ENCODE results near the gene SLC9A9. TPM values are rescaled to one million over a fixed set of nuclear protein-coding genes. Genes with fewer than 3 reads are reported as not detected.

The SLC9A9 gene
- total RNA-seq, 2 donors from 2014 or later = 23.6 to 31.0 TPM

- no peak for DNase-seq (ENCODE audit: low spot score)
- TF ChIP-seq POLR2AphosphoS5 (IDR thresholded peaks at IDR 0.05) = no peak
- no peak for TF ChIP-seq POLR2A (IDR thresholded peaks at IDR 0.05)
- TF ChIP-seq, protein P1, sequence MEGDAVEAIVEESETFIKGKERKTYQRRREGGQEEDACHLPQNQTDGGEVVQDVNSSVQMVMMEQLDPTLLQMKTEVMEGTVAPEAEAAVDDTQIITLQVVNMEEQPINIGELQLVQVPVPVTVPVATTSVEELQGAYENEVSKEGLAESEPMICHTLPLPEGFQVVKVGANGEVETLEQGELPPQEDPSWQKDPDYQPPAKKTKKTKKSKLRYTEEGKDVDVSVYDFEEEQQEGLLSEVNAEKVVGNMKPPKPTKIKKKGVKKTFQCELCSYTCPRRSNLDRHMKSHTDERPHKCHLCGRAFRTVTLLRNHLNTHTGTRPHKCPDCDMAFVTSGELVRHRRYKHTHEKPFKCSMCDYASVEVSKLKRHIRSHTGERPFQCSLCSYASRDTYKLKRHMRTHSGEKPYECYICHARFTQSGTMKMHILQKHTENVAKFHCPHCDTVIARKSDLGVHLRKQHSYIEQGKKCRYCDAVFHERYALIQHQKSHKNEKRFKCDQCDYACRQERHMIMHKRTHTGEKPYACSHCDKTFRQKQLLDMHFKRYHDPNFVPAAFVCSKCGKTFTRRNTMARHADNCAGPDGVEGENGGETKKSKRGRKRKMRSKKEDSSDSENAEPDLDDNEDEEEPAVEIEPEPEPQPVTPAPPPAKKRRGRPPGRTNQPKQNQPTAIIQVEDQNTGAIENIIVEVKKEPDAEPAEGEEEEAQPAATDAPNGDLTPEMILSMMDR (IDR thresholded peaks at IDR 0.05) = no peak
- Histone ChIP-seq H3K27me3 (replicated peaks; ENCODE audit: insufficient read depth) (no peaks in the 10 kb centered on the region), H3K4me3 (no peak overlapping the region), H3K9me3 (no peaks in the 10 kb centered on the region), H3K4me1 (replicated peaks) (no peaks in the 10 kb centered on the region), H3K27ac (no peak overlapping the region), H3K36me3 (no peaks in the 10 kb centered on the region)
- intact Hi-C loops (cut with DNase I) = no loop called here
- WGBS = 24% methylated on average over 1 of the region's 1 CpG
Observed at GRCh38 chr3:143396790-143397189, 451.5 kb downstream of the SLC9A9 start.

- H3K4me1 ChIP-seq (replicated peaks) = no peaks in the 10 kb centered on the region
- intact Hi-C loops (cut with DNase I) = no loop called here
- no peak overlapping the region for H3K27ac ChIP-seq
- WGBS = 97% methylated on average over 2 of the region's 2 CpGs
- H3K36me3 ChIP-seq = no peaks in the 10 kb centered on the region
- no peak for DNase-seq (ENCODE audit: low spot score)
- TF ChIP-seq POLR2AphosphoS5 (IDR thresholded peaks at IDR 0.05) (no peak), POLR2A (IDR thresholded peaks at IDR 0.05) (no peak)
- TF ChIP-seq, protein P1 (IDR thresholded peaks at IDR 0.05) = no peak
- H3K9me3 ChIP-seq = no peaks in the 10 kb centered on the region
- H3K27me3 ChIP-seq (replicated peaks; ENCODE audit: insufficient read depth) = no peaks in the 10 kb centered on the region
- H3K4me3 ChIP-seq = no peak overlapping the region
Observed at GRCh38 chr3:143389388-143389787, 458.9 kb downstream of the SLC9A9 start.

DNA sequence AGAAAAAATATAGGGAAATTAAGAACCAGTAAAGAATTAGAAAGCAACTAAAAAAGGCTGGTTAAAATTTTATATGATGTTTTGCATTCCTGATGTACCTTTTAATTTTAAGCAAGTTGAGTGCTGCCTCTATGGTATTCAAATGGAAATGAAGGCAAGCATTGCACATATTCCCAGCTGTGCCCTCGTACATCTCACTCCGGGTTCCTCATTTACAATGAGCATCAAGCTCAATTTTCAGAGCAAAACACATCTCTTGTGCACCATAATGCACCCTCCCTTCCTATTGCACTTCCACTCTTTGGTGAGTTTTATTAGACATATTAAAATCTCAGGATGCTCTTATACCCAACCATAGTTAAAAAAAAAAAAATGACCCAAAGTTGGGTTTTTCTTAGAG is 460.8 kb downstream of the SLC9A9 start:
- Histone ChIP-seq H3K27ac (no peak overlapping the region), H3K4me3 (no peak overlapping the region), H3K36me3 (no peaks in the 10 kb centered on the region), H3K9me3 (no peaks in the 10 kb centered on the region), H3K27me3 (replicated peaks; ENCODE audit: insufficient read depth) (no peaks in the 10 kb centered on the region), H3K4me1 (replicated peaks) (no peaks in the 10 kb centered on the region)
- intact Hi-C loops (cut with DNase I) = no loop called here
- DNase-seq (ENCODE audit: low spot score) = no peak
- TF ChIP-seq POLR2AphosphoS5 (IDR thresholded peaks at IDR 0.05) (no peak), POLR2A (IDR thresholded peaks at IDR 0.05) (no peak)
- TF ChIP-seq, protein P1 (IDR thresholded peaks at IDR 0.05) = no peak
- 90% methylated on average over 2 of the region's 2 CpGs for WGBS

- WGBS = 100% methylated on average over 2 of the region's 2 CpGs
- no peaks in the 10 kb centered on the region for H3K9me3 ChIP-seq
- TF ChIP-seq POLR2A (IDR thresholded peaks at IDR 0.05) (no peak), POLR2AphosphoS5 (IDR thresholded peaks at IDR 0.05) (no peak)
- TF ChIP-seq, protein P1 (IDR thresholded peaks at IDR 0.05) = no peak
Observed at GRCh38 chr3:143384076-143384475, 464.2 kb downstream of the SLC9A9 start.

GRCh38 chr3:143383421-143383820 is 464.8 kb downstream of the SLC9A9 start:
- TF ChIP-seq POLR2AphosphoS5 (IDR thresholded peaks at IDR 0.05) = no peak
- TF ChIP-seq, protein P1 (IDR thresholded peaks at IDR 0.05) = no peak
- TF ChIP-seq POLR2A (IDR thresholded peaks at IDR 0.05) = no peak
- H3K9me3 ChIP-seq = no peaks in the 10 kb centered on the region
- intact Hi-C loops (cut with DNase I) = no loop called here
- DNase-seq (ENCODE audit: low spot score) = no peak
- no peaks in the 10 kb centered on the region for H3K27me3 ChIP-seq (replicated peaks; ENCODE audit: insufficient read depth)
- no peak overlapping the region for H3K4me3 ChIP-seq
- no peak overlapping the region for H3K27ac ChIP-seq
- H3K4me1 ChIP-seq (replicated peaks) = no peaks in the 10 kb centered on the region
- no peaks in the 10 kb centered on the region for H3K36me3 ChIP-seq

More at GRCh38 chr3:143384076-143384475, 464.2 kb downstream of the SLC9A9 start:
- DNase-seq (ENCODE audit: low spot score) = no peak
- no peak overlapping the region for H3K4me3 ChIP-seq
- no peak overlapping the region for H3K27ac ChIP-seq
- no peaks in the 10 kb centered on the region for H3K4me1 ChIP-seq (replicated peaks)
- intact Hi-C loops (cut with DNase I) = no loop called here
- no peaks in the 10 kb centered on the region for H3K27me3 ChIP-seq (replicated peaks; ENCODE audit: insufficient read depth)
- H3K36me3 ChIP-seq = no peaks in the 10 kb centered on the region

All from prostate gland (tissue), 2 donors.